HG02623 (cell line): Measurements from ENCODE around the gene FAM50A.
A peak's percentile ranks its signal among the peaks of the same experiment; 100 is the strongest.

Experiments
- ATAC-seq: cut with Tn5 transposase; IDR thresholded peaks from one replicate; pipeline ENCODE4 v1.9.1; 2021; ENCODE audit warnings: moderate library complexity; ENCODE audit not compliant: unreplicated experiment

The FAM50A gene

DNA sequence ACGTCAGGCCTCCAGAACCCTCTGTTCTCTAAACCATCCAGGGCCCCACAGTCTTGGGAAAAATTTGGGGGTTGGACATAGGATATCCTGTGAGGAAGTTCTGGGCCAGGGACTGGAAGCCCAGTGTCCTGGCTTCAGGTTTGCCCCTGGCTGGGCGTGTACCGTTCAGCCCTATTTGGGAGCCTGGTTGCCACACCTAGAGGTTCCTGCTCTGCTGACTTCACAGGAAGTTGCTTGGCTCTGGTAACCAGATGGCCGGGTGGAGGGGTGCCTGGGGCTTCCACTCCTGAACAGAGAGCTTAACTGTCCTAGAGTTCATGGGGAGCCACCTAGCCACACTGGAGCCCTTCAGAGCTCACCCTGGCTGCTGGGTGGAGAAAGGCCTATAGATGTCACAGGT lies 31.5 kb upstream of the FAM50A start:
- ATAC-seq = no peak

DNA sequence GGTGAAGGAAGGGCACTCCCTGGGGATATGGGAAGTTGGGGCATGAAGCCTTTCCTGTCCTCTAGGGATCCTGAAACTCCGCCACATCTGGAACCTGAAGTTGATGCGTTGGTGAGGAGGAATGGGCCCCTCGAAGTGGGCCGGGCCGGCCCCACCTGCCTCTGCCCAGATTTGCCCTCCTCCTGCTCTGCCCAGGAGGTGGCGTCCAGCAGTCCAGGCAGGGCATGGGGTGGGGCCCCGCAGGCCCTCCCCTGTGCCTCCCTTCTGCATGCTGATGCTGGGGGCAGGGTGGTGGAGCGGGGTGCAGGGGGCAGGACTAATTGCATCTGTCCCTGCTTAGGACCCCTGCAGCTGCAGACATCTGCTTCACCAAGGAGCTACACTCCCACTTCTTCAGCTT lies 30.8 kb upstream of the FAM50A start:
- ATAC-seq = no peak

DNA sequence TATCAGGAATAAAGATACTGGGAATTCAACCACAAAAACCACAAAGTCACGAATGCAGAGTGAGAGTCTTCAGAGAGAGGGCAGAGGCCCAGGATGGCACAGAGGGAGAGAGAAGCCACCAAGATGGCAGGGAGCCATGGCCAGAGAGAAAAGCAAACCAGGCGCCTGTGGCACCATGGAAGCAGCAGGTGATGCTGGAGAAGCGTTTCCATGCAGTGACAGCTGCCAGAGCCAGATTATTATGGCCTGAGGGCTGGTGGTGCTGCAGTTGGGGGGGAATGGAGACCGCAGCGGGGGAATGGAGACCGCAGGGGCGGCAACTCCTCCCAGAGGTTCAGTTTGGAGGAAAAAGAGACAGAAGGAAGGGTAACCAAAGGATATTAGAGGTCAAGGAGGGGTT lies 26.8 kb upstream of the FAM50A start:
- ATAC-seq = no peak

DNA sequence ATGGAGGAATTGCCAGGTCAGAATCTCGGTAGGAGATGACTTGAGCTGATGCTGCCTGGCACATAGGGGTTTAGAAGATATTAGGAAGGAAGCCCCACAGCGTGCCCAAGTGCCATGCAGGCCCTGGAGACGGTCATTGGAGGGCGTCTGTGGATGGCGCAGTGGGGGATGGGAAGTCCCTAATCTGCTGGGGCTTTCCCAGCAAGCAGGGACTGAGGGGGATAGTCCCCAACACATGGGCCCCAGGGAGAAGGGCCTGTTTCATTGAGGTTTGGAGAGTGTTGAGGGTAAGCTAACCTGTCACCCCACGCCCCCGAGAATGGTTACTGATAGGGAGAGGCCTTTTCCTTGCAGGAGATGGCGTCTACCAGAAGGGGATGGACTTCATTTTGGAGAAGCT lies 24.8 kb upstream of the FAM50A start:
- no peak for ATAC-seq

DNA sequence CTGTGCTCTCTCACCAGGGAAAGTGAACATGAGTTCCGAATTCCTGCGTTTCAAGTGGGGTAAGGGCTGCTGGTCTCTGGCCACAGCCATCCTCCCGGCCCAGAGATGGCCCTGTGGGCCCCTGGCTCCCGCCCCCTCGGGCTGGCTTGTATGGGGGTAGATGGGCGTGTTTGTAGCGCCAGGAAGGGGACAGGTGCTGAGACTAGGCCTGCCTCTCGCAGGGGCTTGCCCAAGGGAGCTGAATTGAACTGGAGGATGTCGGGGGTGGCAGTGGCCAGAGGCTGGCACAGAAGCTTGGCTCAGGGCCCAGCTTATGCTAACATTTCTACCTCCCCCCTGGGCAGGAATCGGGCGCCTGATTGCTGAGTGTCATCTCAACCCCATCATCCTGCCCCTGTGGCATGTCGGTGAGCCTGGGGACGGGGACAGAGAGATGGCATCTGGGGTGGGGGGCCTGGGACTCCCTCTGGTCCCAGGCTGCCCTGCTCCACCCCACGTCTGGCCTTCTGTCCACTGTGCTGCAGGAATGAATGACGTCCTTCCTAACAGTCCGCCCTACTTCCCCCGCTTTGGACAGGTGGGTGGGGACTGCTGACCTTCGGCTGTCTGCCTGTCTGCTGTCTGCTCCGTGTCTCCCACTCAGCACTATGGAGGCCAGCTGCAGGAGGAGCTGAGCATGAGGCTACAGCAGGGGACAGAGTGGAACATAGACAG lies 24.1 kb upstream of the FAM50A start:
- ATAC-seq = no peak

DNA sequence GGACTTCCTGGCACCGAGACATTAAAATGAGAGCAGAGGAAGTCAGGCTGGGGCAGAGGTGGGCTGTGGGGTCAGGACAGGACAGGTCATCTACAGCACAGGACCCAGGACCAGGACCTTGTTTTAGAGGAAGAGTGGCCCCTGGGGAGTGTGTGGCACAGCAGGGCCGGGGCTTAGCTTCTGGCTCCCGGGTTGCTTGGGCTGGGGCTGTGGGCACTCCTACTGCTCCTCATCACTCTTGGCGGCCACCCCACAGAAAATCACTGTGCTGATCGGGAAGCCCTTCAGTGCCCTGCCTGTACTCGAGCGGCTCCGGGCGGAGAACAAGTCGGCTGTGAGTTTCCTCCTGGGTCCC lies 23.6 kb upstream of the FAM50A start:
- ATAC-seq = no peak

DNA sequence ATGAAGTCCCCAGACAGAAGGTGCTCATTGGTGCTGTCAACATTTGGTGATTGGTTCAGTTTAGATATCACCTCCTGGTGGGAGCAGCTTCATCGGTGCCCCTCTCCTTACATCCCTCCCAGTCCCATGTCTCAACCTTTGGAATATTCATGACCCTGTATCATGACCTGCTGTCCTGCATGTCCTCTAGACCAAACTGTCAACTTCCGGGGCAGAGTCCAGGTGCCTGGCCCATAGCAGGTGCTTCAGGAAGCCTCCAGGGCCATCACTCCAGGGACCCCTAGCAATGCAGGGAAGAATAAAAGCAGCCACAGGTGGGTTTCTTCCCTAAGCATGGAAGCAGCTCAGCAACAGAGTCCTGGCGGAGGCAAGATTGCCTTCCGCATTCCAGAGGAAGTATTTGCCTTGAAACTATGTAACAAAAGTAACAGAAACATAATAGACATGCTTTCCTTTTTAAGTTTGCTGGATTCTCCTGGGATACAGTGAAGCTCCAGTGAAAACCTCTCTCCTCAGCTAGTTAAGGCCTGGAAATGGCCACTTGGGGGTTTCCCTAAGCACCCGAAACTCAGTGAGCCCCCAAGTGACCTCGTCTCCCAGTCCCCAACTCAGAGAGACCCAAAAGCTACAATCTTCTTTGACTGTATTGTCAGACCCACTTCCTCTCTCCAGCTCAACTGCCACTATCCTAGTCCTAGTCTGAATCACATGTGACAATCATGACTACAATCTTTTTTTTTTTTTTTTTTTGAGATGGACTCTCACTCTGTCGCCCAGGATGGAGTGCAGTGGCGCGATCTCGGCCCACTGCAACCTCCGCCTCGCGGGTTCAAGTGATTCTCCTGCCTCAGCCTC lies 16.8 kb upstream of the FAM50A start:
- no peak for ATAC-seq

DNA sequence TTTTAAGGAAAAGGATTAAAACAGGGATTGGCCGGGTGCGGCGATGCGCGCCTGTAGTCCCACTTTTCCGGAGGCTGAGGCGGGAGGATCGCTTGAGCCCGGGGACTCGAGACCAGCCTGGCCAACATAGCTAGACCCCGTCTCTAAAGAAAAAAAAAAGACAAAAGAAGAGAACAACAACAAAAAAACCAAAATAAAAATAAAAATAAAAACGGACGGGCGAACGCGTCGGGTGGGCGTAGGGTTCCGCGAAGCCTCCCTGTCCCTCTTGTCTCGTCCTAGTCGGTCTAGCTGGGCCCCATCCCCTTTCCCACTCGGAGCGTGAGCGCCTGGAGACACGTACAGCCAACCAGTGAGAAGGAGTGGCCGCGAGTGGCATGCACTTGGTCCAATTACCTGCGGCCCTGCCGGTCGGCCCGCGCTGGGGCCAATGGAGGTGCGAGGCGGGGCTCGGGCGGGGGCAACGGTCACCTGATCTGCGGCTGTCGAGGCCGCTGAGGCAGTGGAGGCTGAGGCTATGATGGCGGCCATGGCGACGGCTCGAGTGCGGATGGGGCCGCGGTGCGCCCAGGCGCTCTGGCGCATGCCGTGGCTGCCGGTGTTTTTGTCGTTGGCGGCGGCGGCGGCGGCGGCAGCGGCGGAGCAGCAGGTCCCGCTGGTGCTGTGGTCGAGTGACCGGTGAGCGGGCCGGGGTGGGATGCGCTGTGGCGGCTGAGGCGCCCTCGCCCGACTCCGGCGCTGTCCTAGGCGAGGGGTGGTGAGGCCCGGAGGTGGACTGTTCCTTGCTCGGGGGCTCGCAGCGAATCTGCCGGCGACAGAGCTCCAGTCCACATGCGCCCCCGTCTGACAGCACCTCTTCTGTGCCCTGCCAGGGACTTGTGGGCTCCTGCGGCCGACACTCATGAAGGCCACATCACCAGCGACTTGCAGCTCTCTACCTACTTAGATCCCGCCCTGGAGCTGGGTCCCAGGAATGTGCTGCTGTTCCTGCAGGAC lies 15.5 kb upstream of the FAM50A start, which contains the start of gene ATP6AP1:
ATP6AP1 (plus strand) TSS at position 502 of the 996 bp plus-strand sequence; CDS start at position 518, 16 bp downstream.
- peak; percentile 93 for ATAC-seq

DNA sequence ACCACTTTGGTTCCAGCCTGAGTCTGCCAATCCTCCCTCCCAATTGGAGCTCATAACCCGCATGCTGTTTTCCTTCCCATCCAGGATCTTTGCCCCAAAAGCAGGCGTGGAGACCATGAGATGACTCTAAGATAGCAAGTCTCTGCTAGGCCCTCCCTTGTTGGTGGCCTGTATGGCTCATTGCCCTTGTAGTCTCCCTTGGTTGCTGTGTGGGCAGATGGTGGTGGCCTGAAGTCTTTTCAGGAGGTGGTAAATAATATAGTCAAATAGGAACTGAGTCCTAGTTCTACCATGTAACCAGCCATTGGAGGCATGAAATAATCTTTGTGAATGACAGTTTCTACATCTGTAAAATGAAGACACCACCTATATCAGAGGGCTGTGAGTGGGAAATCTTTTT lies 14.2 kb upstream of the FAM50A start:
- no peak for ATAC-seq

DNA sequence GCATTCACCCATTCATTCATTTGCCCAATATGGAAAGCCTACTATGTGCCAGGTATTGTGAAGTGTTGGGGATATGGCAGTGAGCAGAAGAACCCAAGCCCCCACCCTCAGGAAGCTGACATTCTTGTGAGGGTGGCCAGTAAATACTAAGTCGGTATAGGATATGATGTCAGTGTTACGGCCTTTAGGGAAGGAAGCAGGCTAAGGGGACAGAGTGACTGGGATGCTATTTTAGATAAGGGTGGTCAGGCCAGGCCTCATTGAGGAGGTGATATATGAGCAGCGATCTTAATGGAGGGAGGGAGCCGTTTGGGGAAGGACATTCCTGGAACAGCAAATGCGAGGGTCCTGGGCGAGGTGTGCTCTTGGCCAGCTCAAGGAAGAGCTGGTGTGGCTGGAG lies 13.5 kb upstream of the FAM50A start:
- no peak for ATAC-seq

DNA sequence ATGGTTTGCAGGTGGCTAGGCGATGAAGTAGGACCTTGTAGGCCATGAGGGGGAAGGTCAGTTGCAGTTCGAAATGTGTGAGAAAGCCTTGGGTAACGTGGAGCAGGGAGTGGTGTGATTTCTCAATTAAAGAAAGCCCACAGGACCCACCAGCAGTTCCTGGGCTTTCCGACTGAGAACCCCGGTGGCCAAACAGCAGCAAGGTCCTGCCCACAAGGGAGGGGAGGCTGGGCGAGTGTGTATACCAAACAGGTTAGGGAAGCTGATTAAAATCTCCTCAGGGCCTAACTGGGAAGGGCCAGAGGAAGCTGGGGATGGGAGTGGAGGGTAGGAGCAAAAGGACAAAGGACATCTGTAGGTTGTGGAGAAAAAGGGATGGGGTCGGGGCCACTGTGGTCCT lies 13.0 kb upstream of the FAM50A start:
- no peak for ATAC-seq

DNA sequence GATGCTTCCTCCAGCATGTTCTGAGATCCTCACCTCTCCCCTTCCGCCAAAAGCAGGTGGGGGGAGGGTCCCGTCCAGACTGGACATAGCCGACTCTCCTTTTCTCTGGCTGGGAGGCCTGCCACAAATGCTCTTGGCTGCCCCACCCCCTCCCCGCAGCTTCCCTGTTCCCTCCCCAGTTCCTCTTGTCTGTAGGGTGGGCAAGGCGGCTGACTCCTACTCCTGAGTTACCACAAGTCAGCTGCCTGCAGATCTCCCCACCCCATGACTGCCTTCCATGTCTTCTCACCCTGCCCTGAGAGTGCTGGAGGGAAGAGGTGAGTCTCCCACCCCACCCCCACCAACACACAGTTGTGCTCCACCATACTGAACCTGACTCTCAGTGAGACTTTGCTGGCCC lies 12.6 kb upstream of the FAM50A start:
- no peak for ATAC-seq

DNA sequence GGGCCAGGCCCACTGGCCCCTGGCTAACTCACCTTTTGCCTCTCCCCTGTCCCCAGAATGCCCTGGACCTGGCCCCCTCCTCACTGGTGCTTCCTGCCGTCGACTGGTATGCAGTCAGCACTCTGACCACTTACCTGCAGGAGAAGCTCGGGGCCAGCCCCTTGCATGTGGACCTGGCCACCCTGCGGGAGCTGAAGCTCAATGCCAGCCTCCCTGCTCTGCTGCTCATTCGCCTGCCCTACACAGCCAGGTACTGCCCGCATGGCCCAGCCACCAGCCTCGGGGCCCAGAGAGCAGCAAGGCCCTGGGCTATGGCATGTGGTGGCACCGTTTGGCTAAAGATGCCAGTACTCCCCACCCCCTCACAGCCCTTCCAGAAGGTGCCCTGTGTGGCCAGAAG lies 11.7 kb upstream of the FAM50A start:
- ATAC-seq = no peak

DNA sequence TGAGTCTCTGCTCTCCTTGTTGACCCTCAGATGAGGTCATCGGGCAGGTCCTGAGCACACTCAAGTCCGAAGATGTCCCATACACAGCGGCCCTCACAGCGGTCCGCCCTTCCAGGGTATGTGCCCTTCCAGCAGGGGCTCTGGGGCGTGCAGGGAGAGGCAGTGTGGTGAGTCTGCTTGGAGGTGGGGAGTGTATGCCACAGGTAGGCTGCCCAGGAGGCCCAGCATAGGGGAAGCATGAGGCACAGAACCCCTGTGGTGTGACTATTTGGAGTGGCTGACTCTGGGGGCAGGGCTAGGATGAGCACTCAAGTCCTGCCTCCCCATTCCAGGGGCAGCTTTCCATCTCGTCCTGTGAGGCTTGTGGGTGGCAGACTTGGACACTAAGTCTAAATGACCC lies 10.3 kb upstream of the FAM50A start:
- no peak for ATAC-seq

DNA sequence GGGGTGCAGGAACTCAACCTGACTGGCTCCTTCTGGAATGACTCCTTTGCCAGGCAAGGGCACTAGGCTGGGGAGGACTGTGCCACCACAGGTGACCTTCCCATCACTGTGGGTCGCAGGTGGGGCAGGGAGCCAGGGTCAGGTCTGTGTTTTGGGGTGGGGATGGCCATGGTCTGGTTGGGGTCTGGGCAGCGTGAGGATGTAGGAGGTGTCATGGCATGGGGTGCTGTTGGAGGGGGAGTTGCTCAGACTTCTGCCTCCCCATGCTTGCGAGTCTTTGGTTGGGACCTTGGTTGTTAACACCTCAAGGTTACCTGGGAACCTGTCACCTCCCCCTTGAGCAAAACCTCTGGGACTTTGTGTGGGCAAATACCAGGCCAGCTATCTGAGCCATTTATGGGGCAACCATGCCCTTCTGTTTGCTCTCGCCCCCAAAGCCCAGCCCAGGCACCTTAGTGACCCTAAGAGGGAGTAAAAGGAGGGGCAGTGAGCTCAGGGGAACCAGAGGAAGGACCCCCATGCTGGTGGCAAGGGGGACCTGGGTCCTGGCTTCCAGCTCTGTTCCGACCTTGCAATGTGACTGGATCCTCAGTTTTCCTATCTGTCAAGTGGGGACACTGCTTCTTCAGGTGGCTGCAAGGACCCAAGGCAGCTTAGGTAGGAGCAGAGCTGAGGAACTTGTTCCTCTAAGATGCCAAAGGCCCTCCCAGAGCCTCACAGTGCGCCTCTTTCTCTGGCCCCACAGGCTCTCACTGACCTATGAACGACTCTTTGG lies 9.4 kb upstream of the FAM50A start:
- ATAC-seq = no peak

DNA sequence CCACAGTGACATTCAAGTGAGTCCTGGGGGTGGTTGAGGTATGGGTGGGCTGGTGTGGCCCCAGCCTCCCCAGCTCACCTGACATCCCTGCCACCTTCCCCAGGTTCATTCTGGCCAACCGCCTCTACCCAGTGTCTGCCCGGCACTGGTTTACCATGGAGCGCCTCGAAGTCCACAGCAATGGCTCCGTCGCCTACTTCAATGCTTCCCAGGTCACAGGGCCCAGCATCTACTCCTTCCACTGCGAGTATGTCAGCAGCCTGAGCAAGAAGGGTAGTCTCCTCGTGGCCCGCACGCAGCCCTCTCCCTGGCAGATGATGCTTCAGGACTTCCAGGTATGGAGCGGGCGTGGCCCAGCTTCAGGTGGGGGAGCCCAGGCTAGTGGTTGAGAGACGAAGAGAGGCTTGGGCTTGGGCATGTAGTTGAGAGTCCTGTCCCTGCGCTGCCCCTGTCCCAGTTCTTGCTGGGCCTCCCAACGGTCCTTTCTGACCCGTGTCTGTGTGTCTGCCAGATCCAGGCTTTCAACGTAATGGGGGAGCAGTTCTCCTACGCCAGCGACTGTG lies 8.7 kb upstream of the FAM50A start:
- ATAC-seq = no peak

DNA sequence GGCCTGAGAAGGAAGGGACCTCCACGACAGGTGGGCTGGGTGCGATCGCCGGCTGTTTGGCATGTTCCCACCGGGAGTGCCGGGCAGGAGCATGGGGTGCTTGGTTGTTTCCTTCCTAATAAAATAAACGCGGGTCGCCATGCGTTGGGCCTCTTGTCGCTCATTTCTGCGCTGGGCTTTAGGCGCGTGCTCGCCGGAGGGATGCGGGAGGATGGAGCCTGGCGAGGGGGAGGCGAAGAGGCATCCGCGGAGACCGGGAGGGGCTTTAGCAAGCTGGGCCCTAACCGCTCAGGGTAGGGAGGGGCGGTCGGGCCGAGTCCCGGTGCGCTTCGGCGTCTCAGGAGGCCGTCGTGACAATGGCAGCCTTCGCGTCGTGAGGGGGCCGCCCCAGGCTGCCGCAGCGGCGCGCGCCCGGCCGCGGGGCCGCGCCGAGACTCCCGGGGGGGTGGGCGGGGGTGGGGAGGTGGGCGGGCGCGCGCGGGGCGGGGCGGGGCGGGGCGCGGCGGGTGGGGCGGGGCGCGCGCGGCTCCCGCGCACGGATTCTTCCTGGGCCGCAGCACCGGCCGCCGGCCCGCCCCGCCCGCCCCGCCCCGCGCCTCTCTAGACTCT lies 7.5 kb upstream of the FAM50A start:
- peak; percentile 34 for ATAC-seq

DNA sequence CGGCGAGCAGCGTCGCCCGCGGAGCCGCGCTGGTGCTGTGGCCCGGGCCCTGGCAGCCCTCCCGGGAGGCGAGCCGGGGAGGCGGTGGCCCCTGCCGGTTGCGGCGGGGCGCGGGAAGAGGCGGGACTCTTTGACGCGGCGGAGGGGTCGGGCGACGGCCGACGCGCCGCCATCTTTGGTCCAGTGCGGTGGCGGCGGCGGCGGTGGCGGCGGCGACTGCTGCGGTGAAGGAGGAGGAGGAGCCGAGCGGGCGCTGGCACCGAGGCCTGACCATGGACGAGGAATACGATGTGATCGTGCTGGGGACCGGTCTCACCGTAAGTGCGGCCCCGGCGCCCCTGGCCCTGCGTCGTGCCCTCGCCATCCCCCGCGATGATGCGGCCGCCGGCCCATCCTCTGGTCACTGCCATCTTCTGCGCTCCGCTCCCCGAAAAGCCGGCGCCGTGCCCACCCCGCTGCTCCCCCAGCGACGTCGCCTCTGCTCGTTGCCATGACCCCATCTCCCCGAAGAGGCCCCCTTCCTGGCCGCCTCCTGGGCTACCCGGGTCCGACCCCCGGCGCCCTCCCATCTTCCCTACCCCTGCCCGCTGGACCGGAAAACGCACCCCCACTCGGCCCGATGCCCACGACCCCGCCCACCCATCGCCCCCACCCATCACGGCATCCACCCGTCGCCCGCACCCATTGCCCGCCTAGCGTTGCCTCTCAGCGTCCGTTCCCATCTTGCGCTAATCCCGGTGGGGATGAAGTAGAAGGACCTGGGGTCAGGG lies 6.8 kb upstream of the FAM50A start, which contains the start of gene GDI1:
GDI1 (plus strand) TSS at position 172 of the 770 bp plus-strand sequence; CDS start at position 273, 101 bp downstream.
- peak; percentile 50 for ATAC-seq
